ENCODE measurements around the gene RBMX. TPM values are rescaled to one million over a fixed set of nuclear protein-coding genes. Genes with fewer than 3 reads are reported as not detected.

The RBMX gene
- total and polyA plus RNA-seq, 2 of the 4 experiments (the other 2 are of a cell fraction), result 151 to 337 TPM

GRCh38 chrX:136911253-136911652, 30.7 kb upstream of the RBMX start:
- DNase-seq (no peak), ATAC-seq (ENCODE audit: low read depth) (no peak)
- Histone ChIP-seq H3K9me1 (ENCODE audit: insufficient read depth, low read length) (no peaks in the 10 kb centered on the region), H3K4ac (ENCODE audit: low read depth, low read length) (no peak overlapping the region), H2AK5ac (ENCODE audit: low read depth, low read length) (no peak overlapping the region), H3K27ac (ENCODE audit: insufficient read depth, low read length) (no peak overlapping the region), H3K9ac (ENCODE audit: low read depth, low read length) (no peak overlapping the region), H3K4me3 (ENCODE audit: insufficient read depth, low read depth, low read length) (no peak overlapping the region), H3K14ac (replicated peaks; ENCODE audit: low read depth, low read length) (no peak overlapping the region), H3K23ac (ENCODE audit: low read depth, low read length) (no peak overlapping the region), H3K56ac (ENCODE audit: extremely low read depth, insufficient read depth, low read length) (no peak overlapping the region), H4K5ac (ENCODE audit: low read depth, low read length) (no peak overlapping the region), H4K8ac (ENCODE audit: low read depth in 2 of 2, low read length in 2 of 2) (no peak overlapping the region), H3K27me3 (ENCODE audit: control insufficient read depth, insufficient read depth, low read length) (no peaks in the 10 kb centered on the region), H3K4me2 (ENCODE audit: low read depth, low read length) (no peak overlapping the region; the same call in 1 of the 2 replicates), H2BK15ac (ENCODE audit: low read depth, low read length) (no peak overlapping the region), H2BK20ac (ENCODE audit: low read depth, low read length) (no peak overlapping the region), H4K20me1 (ENCODE audit: insufficient read depth, low read length) (no peaks in the 10 kb centered on the region), H3K79me1 (ENCODE audit: low read depth in 1 of 2, low read length in 2 of 2) (no peaks in the 10 kb centered on the region), H2AFZ (replicated peaks; ENCODE audit: low read length, poor library complexity) (no peak overlapping the region), H3K4me1 (ENCODE audit: control insufficient read depth, insufficient read depth, low read length) (no peaks in the 10 kb centered on the region), H2BK120ac (ENCODE audit: low read depth, low read length) (no peak overlapping the region), H4K91ac (ENCODE audit: insufficient read depth, low read depth, low read length) (no peak overlapping the region), H3K9me3 (ENCODE audit: control insufficient read depth, insufficient read depth, low read length) (no peaks in the 10 kb centered on the region), H2AK9ac (replicated peaks; ENCODE audit: low read depth, low read length, poor library complexity) (no peak overlapping the region), H3K18ac (ENCODE audit: low read depth, low read length) (no peak overlapping the region), H3K36me3 (ENCODE audit: control insufficient read depth, insufficient read depth, low read length) (no peaks in the 10 kb centered on the region), H2BK5ac (ENCODE audit: low read depth, low read length, poor library complexity, severe bottlenecking) (no peak overlapping the region)
- TF ChIP-seq, protein P1, sequence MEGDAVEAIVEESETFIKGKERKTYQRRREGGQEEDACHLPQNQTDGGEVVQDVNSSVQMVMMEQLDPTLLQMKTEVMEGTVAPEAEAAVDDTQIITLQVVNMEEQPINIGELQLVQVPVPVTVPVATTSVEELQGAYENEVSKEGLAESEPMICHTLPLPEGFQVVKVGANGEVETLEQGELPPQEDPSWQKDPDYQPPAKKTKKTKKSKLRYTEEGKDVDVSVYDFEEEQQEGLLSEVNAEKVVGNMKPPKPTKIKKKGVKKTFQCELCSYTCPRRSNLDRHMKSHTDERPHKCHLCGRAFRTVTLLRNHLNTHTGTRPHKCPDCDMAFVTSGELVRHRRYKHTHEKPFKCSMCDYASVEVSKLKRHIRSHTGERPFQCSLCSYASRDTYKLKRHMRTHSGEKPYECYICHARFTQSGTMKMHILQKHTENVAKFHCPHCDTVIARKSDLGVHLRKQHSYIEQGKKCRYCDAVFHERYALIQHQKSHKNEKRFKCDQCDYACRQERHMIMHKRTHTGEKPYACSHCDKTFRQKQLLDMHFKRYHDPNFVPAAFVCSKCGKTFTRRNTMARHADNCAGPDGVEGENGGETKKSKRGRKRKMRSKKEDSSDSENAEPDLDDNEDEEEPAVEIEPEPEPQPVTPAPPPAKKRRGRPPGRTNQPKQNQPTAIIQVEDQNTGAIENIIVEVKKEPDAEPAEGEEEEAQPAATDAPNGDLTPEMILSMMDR (conservative IDR thresholded peaks at IDR 0.05; ENCODE audit: low read depth, low read length), result no peak
- no peak for TF ChIP-seq POLR2A (IDR thresholded peaks at IDR 0.05; ENCODE audit: low read depth, low read length)
- no peak for TF ChIP-seq CHD1 (IDR thresholded peaks at IDR 0.05; ENCODE audit: low read depth, low read length)
- TF ChIP-seq NFE2L2 (IDR thresholded peaks at IDR 0.05; ENCODE audit: low read depth, low read length), result no peak
- no peak for TF ChIP-seq MAZ (IDR thresholded peaks at IDR 0.05; ENCODE audit: borderline replicate concordance, low read depth, low read length)
- dilution Hi-C loops (cut with HindIII; ENCODE audit: low sequenced_read_pairs, unreplicated experiment), result no loop called here
- in situ Hi-C loops (cut with MboI; ENCODE audit: low sequenced_read_pairs), result no loop called here
- ChIA-PET POLR2A (ENCODE audit: unreplicated experiment) (no interaction called here), CTCF (interaction anchor here (1.5 kb wide), 1 partner anchor 14 kb away, joined by 3 read pairs; no protein-coding TSS in a partner anchor)
- WGBS, 2 experiments (ENCODE audit: extremely low coverage in 2 of 2, insufficient read length in 1 of 2), result 20% methylated on average over 1 of the region's 3 CpGs; no CpG with 5 or more reads in 1 of the 2 experiments
- intact Hi-C loops (cut with micrococcal nuclease), result loop anchor here (5.0 kb wide), 1 partner anchor 144 kb away; no protein-coding TSS in a partner anchor
- no TSS peak for BruUV-seq (replicated peaks)
